ENCODE measurements around the gene METTL15. TPM values are rescaled to one million over a fixed set of nuclear protein-coding genes. Genes with fewer than 3 reads are reported as not detected.

METTL15 gene
- total RNA-seq, 1 experiment from 2014 or later: 31.3 TPM

- BruUV-seq (replicated peaks): no TSS peak
- DNase-seq (ENCODE audit: low spot score): no peak
- Histone ChIP-seq H3K4me3 (ENCODE audit: low read depth, low read length, poor library complexity, severe bottlenecking) (no peak overlapping the region), H3K9me3 (ENCODE audit: low read depth, low read length, poor library complexity, severe bottlenecking) (no peaks in the 10 kb centered on the region), H3K4me1 (ENCODE audit: insufficient read depth, low read length, poor library complexity, severe bottlenecking) (no peaks in the 10 kb centered on the region), H3K27ac (ENCODE audit: low read depth, low read length, poor library complexity, severe bottlenecking) (no peak overlapping the region), H3K36me3 (ENCODE audit: insufficient read depth, low read length, poor library complexity, severe bottlenecking) (no peaks in the 10 kb centered on the region), H3K27me3 (replicated peaks; ENCODE audit: insufficient read depth, low read depth, low read length, poor library complexity) (no peaks in the 10 kb centered on the region)
- TF ChIP-seq EZH2 (IDR thresholded peaks at IDR 0.05; ENCODE audit: borderline replicate concordance, low read depth, low read length, poor library complexity, severe bottlenecking) (no peak), CTCF (conservative IDR thresholded peaks at IDR 0.05; ENCODE audit: low read depth, low read length) (no peak)
- intact Hi-C loops (cut with micrococcal nuclease; ENCODE audit: unreplicated experiment): no loop called here
- POLR2A ChIA-PET (ENCODE audit: low non-redundant PET): no interaction called here
- CTCF ChIA-PET: no interaction called here
Observed at GRCh38 chr11:28245131-28245530, 136.9 kb downstream of the METTL15 start.

DNA sequence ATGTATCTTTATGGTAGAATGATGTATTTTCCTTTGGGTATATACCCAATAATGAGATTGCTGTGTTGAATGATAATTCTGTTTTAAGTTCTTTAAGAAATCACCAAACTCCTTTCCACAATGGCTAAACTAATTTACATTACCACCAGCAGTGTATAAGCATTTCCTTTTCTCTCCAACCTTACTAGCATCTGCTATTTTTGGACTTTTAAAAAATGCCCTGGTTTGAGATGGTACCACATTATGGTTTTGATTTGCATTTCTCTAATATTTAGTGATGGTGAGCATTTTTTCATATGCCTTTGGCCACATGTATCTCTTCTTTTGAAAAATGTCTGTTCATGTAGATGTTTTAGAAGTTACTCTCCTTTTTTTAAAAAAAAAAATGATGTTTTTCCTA, 142.0 kb downstream of the METTL15 start:
- Histone ChIP-seq H3K36me3 (ENCODE audit: insufficient read depth, low read length, poor library complexity, severe bottlenecking) (no peaks in the 10 kb centered on the region), H3K4me1 (ENCODE audit: insufficient read depth, low read length, poor library complexity, severe bottlenecking) (no peaks in the 10 kb centered on the region), H3K9me3 (ENCODE audit: low read depth, low read length, poor library complexity, severe bottlenecking) (peaks cover 6% of the 10 kb centered on the region), H3K27ac (ENCODE audit: low read depth, low read length, poor library complexity, severe bottlenecking) (no peak overlapping the region), H3K27me3 (replicated peaks; ENCODE audit: insufficient read depth, low read depth, low read length, poor library complexity) (no peaks in the 10 kb centered on the region), H3K4me3 (ENCODE audit: low read depth, low read length, poor library complexity, severe bottlenecking) (no peak overlapping the region)
- POLR2A ChIA-PET (ENCODE audit: low non-redundant PET): no interaction called here
- DNase-seq (ENCODE audit: low spot score): no peak
- TF ChIP-seq EZH2 (IDR thresholded peaks at IDR 0.05; ENCODE audit: borderline replicate concordance, low read depth, low read length, poor library complexity, severe bottlenecking) (no peak), CTCF (conservative IDR thresholded peaks at IDR 0.05; ENCODE audit: low read depth, low read length) (no peak)
- CTCF ChIA-PET: no interaction called here
- no TSS peak for BruUV-seq (replicated peaks)
- intact Hi-C loops (cut with micrococcal nuclease; ENCODE audit: unreplicated experiment): no loop called here

DNA sequence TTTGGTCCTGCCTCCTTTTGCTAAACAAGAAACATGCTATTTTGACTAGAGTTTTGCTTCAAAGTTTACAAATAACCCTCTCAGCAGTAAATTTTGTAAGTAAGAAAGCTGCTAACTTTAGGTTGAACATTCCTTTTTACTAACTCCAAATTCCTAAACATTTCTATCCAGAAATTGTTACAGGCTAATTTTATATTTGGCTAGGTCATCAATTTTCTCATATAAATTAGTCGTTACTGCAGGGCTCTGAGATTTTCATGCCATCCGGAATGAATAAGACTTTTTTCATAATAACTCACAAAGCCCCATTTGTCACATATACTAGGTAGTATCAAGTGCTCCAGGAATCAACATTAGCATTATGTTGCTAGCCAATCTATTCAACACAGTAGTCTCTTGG, 143.1 kb downstream of the METTL15 start:
- intact Hi-C loops (cut with micrococcal nuclease; ENCODE audit: unreplicated experiment): no loop called here
- DNase-seq (ENCODE audit: low spot score): no peak
- no peaks in the 10 kb centered on the region for H3K4me1 ChIP-seq (ENCODE audit: insufficient read depth, low read length, poor library complexity, severe bottlenecking)
- H3K4me3 ChIP-seq (ENCODE audit: low read depth, low read length, poor library complexity, severe bottlenecking): no peak overlapping the region
- POLR2A ChIA-PET (ENCODE audit: low non-redundant PET): no interaction called here
- no peaks in the 10 kb centered on the region for H3K27me3 ChIP-seq (replicated peaks; ENCODE audit: insufficient read depth, low read depth, low read length, poor library complexity)
- CTCF ChIA-PET: no interaction called here
- peaks cover 12% of the 10 kb centered on the region for H3K9me3 ChIP-seq (ENCODE audit: low read depth, low read length, poor library complexity, severe bottlenecking)
- no TSS peak for BruUV-seq (replicated peaks)
- no peak overlapping the region for H3K27ac ChIP-seq (ENCODE audit: low read depth, low read length, poor library complexity, severe bottlenecking)
- no peaks in the 10 kb centered on the region for H3K36me3 ChIP-seq (ENCODE audit: insufficient read depth, low read length, poor library complexity, severe bottlenecking)
- no peak for TF ChIP-seq EZH2 (IDR thresholded peaks at IDR 0.05; ENCODE audit: borderline replicate concordance, low read depth, low read length, poor library complexity, severe bottlenecking)
- no peak for TF ChIP-seq CTCF (conservative IDR thresholded peaks at IDR 0.05; ENCODE audit: low read depth, low read length)
